Panc1 (cell line): ENCODE measurements around the gene GTF2A2.
"Not testable (repeated sequence)": the region's sequence is repeated elsewhere in the genome, so short reads cannot be mapped to it uniquely, and the experiment has no call there.

Source experiments
- SIN3A ChIP-seq: IDR thresholded peaks from 2 replicates; pipeline ENCODE4 v1.6.1; 2012; ENCODE audit warnings: low read depth, mild to moderate bottlenecking, low read length, moderate library complexity, borderline replicate concordance; ENCODE audit not compliant: insufficient read depth
- TF ChIP-seq, protein P1 (sequence below), 2 experiments: IDR thresholded peaks; 2 replicates each; pipeline ENCODE4 v1.6.1; 2011 to 2012; ENCODE audit warnings: low read depth in 2 of 2, control low read depth in 1 of 2, low read length in 1 of 2, mild to moderate bottlenecking in 1 of 2, moderate library complexity in 1 of 2; ENCODE audit not compliant: insufficient read depth in 1 of 2
- TF ChIP-seq, protein P2 (sequence below): fragments of 450-650 bp; IDR thresholded peaks from 2 replicates; pipeline ENCODE4 v1.5.1; 2017; ENCODE audit warnings: mild to moderate bottlenecking

DNA sequence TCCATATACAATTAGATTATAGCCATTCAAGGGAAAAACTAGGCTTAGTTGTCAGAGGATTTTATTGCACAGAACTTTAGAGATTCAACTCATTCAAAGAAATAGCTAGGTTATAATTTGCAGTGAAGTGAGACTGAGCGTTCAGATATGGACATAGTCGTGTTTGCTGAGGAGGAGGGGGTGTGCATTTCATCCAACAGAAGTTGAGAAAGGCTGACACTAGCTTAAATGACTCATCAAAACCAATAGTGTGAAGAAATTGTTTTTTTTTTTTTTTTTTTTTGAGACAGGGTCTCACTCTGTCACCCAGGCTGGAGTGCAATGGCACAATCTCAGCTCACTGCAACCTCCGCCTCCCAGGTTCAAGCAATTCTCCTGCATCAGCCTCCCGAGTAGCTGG is 40.8 kb upstream of the GTF2A2 start:
- TF ChIP-seq SIN3A: not testable (repeated sequence)
- TF ChIP-seq, protein P1, sequence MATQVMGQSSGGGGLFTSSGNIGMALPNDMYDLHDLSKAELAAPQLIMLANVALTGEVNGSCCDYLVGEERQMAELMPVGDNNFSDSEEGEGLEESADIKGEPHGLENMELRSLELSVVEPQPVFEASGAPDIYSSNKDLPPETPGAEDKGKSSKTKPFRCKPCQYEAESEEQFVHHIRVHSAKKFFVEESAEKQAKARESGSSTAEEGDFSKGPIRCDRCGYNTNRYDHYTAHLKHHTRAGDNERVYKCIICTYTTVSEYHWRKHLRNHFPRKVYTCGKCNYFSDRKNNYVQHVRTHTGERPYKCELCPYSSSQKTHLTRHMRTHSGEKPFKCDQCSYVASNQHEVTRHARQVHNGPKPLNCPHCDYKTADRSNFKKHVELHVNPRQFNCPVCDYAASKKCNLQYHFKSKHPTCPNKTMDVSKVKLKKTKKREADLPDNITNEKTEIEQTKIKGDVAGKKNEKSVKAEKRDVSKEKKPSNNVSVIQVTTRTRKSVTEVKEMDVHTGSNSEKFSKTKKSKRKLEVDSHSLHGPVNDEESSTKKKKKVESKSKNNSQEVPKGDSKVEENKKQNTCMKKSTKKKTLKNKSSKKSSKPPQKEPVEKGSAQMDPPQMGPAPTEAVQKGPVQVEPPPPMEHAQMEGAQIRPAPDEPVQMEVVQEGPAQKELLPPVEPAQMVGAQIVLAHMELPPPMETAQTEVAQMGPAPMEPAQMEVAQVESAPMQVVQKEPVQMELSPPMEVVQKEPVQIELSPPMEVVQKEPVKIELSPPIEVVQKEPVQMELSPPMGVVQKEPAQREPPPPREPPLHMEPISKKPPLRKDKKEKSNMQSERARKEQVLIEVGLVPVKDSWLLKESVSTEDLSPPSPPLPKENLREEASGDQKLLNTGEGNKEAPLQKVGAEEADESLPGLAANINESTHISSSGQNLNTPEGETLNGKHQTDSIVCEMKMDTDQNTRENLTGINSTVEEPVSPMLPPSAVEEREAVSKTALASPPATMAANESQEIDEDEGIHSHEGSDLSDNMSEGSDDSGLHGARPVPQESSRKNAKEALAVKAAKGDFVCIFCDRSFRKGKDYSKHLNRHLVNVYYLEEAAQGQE (IDR thresholded peaks at IDR 0.05; ENCODE audit: insufficient read depth in 1 of 2, low read depth in 2 of 2, low read length in 1 of 2): not testable (repeated sequence)
- TF ChIP-seq, protein P2, sequence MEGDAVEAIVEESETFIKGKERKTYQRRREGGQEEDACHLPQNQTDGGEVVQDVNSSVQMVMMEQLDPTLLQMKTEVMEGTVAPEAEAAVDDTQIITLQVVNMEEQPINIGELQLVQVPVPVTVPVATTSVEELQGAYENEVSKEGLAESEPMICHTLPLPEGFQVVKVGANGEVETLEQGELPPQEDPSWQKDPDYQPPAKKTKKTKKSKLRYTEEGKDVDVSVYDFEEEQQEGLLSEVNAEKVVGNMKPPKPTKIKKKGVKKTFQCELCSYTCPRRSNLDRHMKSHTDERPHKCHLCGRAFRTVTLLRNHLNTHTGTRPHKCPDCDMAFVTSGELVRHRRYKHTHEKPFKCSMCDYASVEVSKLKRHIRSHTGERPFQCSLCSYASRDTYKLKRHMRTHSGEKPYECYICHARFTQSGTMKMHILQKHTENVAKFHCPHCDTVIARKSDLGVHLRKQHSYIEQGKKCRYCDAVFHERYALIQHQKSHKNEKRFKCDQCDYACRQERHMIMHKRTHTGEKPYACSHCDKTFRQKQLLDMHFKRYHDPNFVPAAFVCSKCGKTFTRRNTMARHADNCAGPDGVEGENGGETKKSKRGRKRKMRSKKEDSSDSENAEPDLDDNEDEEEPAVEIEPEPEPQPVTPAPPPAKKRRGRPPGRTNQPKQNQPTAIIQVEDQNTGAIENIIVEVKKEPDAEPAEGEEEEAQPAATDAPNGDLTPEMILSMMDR: not testable (repeated sequence)
